ENCODE measurements around the gene GUCY1A2. TPM values are rescaled to one million over a fixed set of nuclear protein-coding genes. Genes with fewer than 3 reads are reported as not detected.

The GUCY1A2 gene
- total RNA-seq, 2 donors from 2014 or later, result 0.13 TPM; not detected in 1

- Mint-ChIP-seq H3K4me3 (no peak overlapping the region), H3K36me3 (ENCODE audit: low read depth) (no peaks in the 10 kb centered on the region), H3K27me3 (no peaks in the 10 kb centered on the region), H3K27ac (no peak overlapping the region), H3K4me1 (no peaks in the 10 kb centered on the region)
- ATAC-seq (no peak), DNase-seq (no peak)
- no peaks in the 10 kb centered on the region for H3K9me3 ChIP-seq (ENCODE audit: control insufficient read depth, low read length, poor library complexity, severe bottlenecking)
Observed at GRCh38 chr11:106958517-106959248, 59.6 kb downstream of the GUCY1A2 start.

- no peak overlapping the region for H3K4me3 Mint-ChIP-seq
- no peak overlapping the region for H3K27ac Mint-ChIP-seq
- H3K27me3 Mint-ChIP-seq, result no peaks in the 10 kb centered on the region
- DNase-seq (no peak), ATAC-seq (no peak)
- H3K9me3 ChIP-seq (ENCODE audit: control insufficient read depth, low read length, poor library complexity, severe bottlenecking), result no peaks in the 10 kb centered on the region
- H3K36me3 Mint-ChIP-seq (ENCODE audit: low read depth), result no peaks in the 10 kb centered on the region
- no peaks in the 10 kb centered on the region for H3K4me1 Mint-ChIP-seq
Observed at GRCh38 chr11:106957030-106957482, 61.2 kb downstream of the GUCY1A2 start.

GRCh38 chr11:106950067-106950491, 68.2 kb downstream of the GUCY1A2 start:
- H3K9me3 ChIP-seq (ENCODE audit: control insufficient read depth, low read length, poor library complexity, severe bottlenecking), result no peaks in the 10 kb centered on the region
- DNase-seq (no peak), ATAC-seq (no peak)
- Mint-ChIP-seq H3K36me3 (ENCODE audit: low read depth) (no peaks in the 10 kb centered on the region), H3K27ac (no peak overlapping the region), H3K27me3 (no peaks in the 10 kb centered on the region), H3K4me3 (no peak overlapping the region), H3K4me1 (no peaks in the 10 kb centered on the region)

GRCh38 chr11:106943089-106943488, 75.2 kb downstream of the GUCY1A2 start:
- H3K27me3 Mint-ChIP-seq, result no peaks in the 10 kb centered on the region
- no peak overlapping the region for H3K27ac Mint-ChIP-seq
- no peaks in the 10 kb centered on the region for H3K36me3 Mint-ChIP-seq (ENCODE audit: low read depth)
- DNase-seq, result no peak
- no peak overlapping the region for H3K4me3 Mint-ChIP-seq
- no peaks in the 10 kb centered on the region for H3K9me3 ChIP-seq (ENCODE audit: control insufficient read depth, low read length, poor library complexity, severe bottlenecking)
- ATAC-seq, result no peak
- no peaks in the 10 kb centered on the region for H3K4me1 Mint-ChIP-seq

- DNase-seq (no peak), ATAC-seq (no peak)
- Mint-ChIP-seq H3K27me3 (no peaks in the 10 kb centered on the region), H3K4me3 (no peak overlapping the region), H3K36me3 (ENCODE audit: low read depth) (no peaks in the 10 kb centered on the region), H3K27ac (no peak overlapping the region), H3K4me1 (no peaks in the 10 kb centered on the region)
- no peaks in the 10 kb centered on the region for H3K9me3 ChIP-seq (ENCODE audit: control insufficient read depth, low read length, poor library complexity, severe bottlenecking)
Observed at GRCh38 chr11:106939157-106939556, 79.1 kb downstream of the GUCY1A2 start.

GRCh38 chr11:106937111-106937510, 81.2 kb downstream of the GUCY1A2 start:
- no peaks in the 10 kb centered on the region for H3K27me3 Mint-ChIP-seq
- H3K27ac Mint-ChIP-seq, result no peak overlapping the region
- DNase-seq (no peak), ATAC-seq (no peak)
- H3K4me1 Mint-ChIP-seq, result no peaks in the 10 kb centered on the region
- H3K36me3 Mint-ChIP-seq (ENCODE audit: low read depth), result no peaks in the 10 kb centered on the region
- no peaks in the 10 kb centered on the region for H3K9me3 ChIP-seq (ENCODE audit: control insufficient read depth, low read length, poor library complexity, severe bottlenecking)
- no peak overlapping the region for H3K4me3 Mint-ChIP-seq

- H3K4me3 Mint-ChIP-seq, result no peak overlapping the region
- H3K36me3 Mint-ChIP-seq (ENCODE audit: low read depth), result no peaks in the 10 kb centered on the region
Observed at GRCh38 chr11:106925245-106925644, 93.0 kb downstream of the GUCY1A2 start.

GRCh38 chr11:106920899-106921509, 97.3 kb downstream of the GUCY1A2 start:
- no peak overlapping the region for H3K27ac Mint-ChIP-seq
- H3K9me3 ChIP-seq (ENCODE audit: control insufficient read depth, low read length, poor library complexity, severe bottlenecking), result no peaks in the 10 kb centered on the region
- no peak overlapping the region for H3K4me3 Mint-ChIP-seq
- ATAC-seq (no peak), DNase-seq (no peak)
- no peaks in the 10 kb centered on the region for H3K4me1 Mint-ChIP-seq
- H3K27me3 Mint-ChIP-seq, result no peaks in the 10 kb centered on the region
- no peaks in the 10 kb centered on the region for H3K36me3 Mint-ChIP-seq (ENCODE audit: low read depth)

More at GRCh38 chr11:106925245-106925644, 93.0 kb downstream of the GUCY1A2 start:
- DNase-seq (no peak), ATAC-seq (no peak)
- no peak overlapping the region for H3K27ac Mint-ChIP-seq
- no peaks in the 10 kb centered on the region for H3K4me1 Mint-ChIP-seq
- no peaks in the 10 kb centered on the region for H3K9me3 ChIP-seq (ENCODE audit: control insufficient read depth, low read length, poor library complexity, severe bottlenecking)
- H3K27me3 Mint-ChIP-seq, result no peaks in the 10 kb centered on the region

GRCh38 chr11:106917973-106918372, 100.3 kb downstream of the GUCY1A2 start:
- H3K36me3 Mint-ChIP-seq (ENCODE audit: low read depth), result no peaks in the 10 kb centered on the region
- DNase-seq (no peak), ATAC-seq (no peak)
- H3K4me1 Mint-ChIP-seq, result no peaks in the 10 kb centered on the region
- H3K27ac Mint-ChIP-seq, result no peak overlapping the region
- no peak overlapping the region for H3K4me3 Mint-ChIP-seq
- H3K9me3 ChIP-seq (ENCODE audit: control insufficient read depth, low read length, poor library complexity, severe bottlenecking), result no peaks in the 10 kb centered on the region
- H3K27me3 Mint-ChIP-seq, result no peaks in the 10 kb centered on the region

GRCh38 chr11:106914409-106914808, 103.9 kb downstream of the GUCY1A2 start:
- DNase-seq, result no peak
- ATAC-seq, result no peak
- H3K4me1 Mint-ChIP-seq, result no peaks in the 10 kb centered on the region
- no peak overlapping the region for H3K4me3 Mint-ChIP-seq
- no peak overlapping the region for H3K27ac Mint-ChIP-seq
- no peaks in the 10 kb centered on the region for H3K36me3 Mint-ChIP-seq (ENCODE audit: low read depth)
- no peaks in the 10 kb centered on the region for H3K9me3 ChIP-seq (ENCODE audit: control insufficient read depth, low read length, poor library complexity, severe bottlenecking)
- no peaks in the 10 kb centered on the region for H3K27me3 Mint-ChIP-seq

GRCh38 chr11:106913141-106913540, 105.1 kb downstream of the GUCY1A2 start:
- no peaks in the 10 kb centered on the region for H3K36me3 Mint-ChIP-seq (ENCODE audit: low read depth)
- no peaks in the 10 kb centered on the region for H3K4me1 Mint-ChIP-seq
- ATAC-seq, result no peak
- no peak overlapping the region for H3K4me3 Mint-ChIP-seq
- no peak overlapping the region for H3K27ac Mint-ChIP-seq
- H3K9me3 ChIP-seq (ENCODE audit: control insufficient read depth, low read length, poor library complexity, severe bottlenecking), result no peaks in the 10 kb centered on the region
- H3K27me3 Mint-ChIP-seq, result no peaks in the 10 kb centered on the region
- DNase-seq, result no peak

- ATAC-seq (no peak), DNase-seq (no peak)
- H3K4me3 Mint-ChIP-seq, result no peak overlapping the region
- no peak overlapping the region for H3K27ac Mint-ChIP-seq
- H3K9me3 ChIP-seq (ENCODE audit: control insufficient read depth, low read length, poor library complexity, severe bottlenecking), result no peaks in the 10 kb centered on the region
- no peaks in the 10 kb centered on the region for H3K36me3 Mint-ChIP-seq (ENCODE audit: low read depth)
- no peaks in the 10 kb centered on the region for H3K27me3 Mint-ChIP-seq
- no peaks in the 10 kb centered on the region for H3K4me1 Mint-ChIP-seq
Observed at GRCh38 chr11:106904826-106905225, 113.5 kb downstream of the GUCY1A2 start.

- no peaks in the 10 kb centered on the region for H3K9me3 ChIP-seq (ENCODE audit: control insufficient read depth, low read length, poor library complexity, severe bottlenecking)
- no peak for ATAC-seq
- DNase-seq, result no peak
- Mint-ChIP-seq H3K27me3 (no peaks in the 10 kb centered on the region), H3K36me3 (ENCODE audit: low read depth) (no peaks in the 10 kb centered on the region), H3K4me3 (no peak overlapping the region), H3K4me1 (no peaks in the 10 kb centered on the region), H3K27ac (no peak overlapping the region)
Observed at GRCh38 chr11:106889718-106890117, 128.6 kb downstream of the GUCY1A2 start.

- Mint-ChIP-seq H3K4me3 (no peak overlapping the region), H3K36me3 (ENCODE audit: low read depth) (no peaks in the 10 kb centered on the region), H3K27me3 (no peaks in the 10 kb centered on the region), H3K27ac (no peak overlapping the region), H3K4me1 (no peaks in the 10 kb centered on the region)
- DNase-seq (no peak), ATAC-seq (no peak)
- no peaks in the 10 kb centered on the region for H3K9me3 ChIP-seq (ENCODE audit: control insufficient read depth, low read length, poor library complexity, severe bottlenecking)
Observed at GRCh38 chr11:106888386-106888785, 129.9 kb downstream of the GUCY1A2 start.

Data from T-helper 17 cell (primary cell).